IMR-90 (cell line): ENCODE data around the gene ING5. TPM values are rescaled to one million over a fixed set of nuclear protein-coding genes. Genes with fewer than 3 reads are reported as not detected.
A peak's percentile ranks its signal among the peaks of the same experiment; 100 is the strongest.

Experiments
- ATAC-seq: fragments of 200-7000 bp; cut with Tn5 transposase; 2 replicates; pipeline ENCODE4 v1.9.1; 2020; ENCODE audit warnings: low read depth, mild to moderate bottlenecking, moderate library complexity
- BruUV-seq: library from RNA; stranded (reverse); fragments of 400-500 nt; replicated peaks from 2 replicates; lab custom pipeline; 2021; lab: Mats Ljungman, UMichigan
- CTCF ChIA-PET: fragments of 300-600 bp; formaldehyde crosslinking; extraction: SDS; loops from one replicate; lab custom pipeline; 2021; ENCODE audit warnings: antibody characterized with exemption; lab: Yijun Ruan, JAX
- POLR2A ChIA-PET: fragments of 300-600 bp; sonication (Branson Sonifier 250); formaldehyde crosslinking; loops from one replicate; lab custom pipeline; 2022; ENCODE audit warnings: antibody characterized with exemption; ENCODE audit not compliant: unreplicated experiment; lab: Charles Lee
- DNase-seq: peaks from one replicate; pipeline ENCODE4 v3.0.0; 2013
- H2AFZ ChIP-seq: replicated peaks from 2 replicates; pipeline ENCODE3; 2013; ENCODE audit warnings: low read length, mild to moderate bottlenecking; ENCODE audit not compliant: poor library complexity
- H2AK5ac ChIP-seq: 2 replicates; pipeline ENCODE4 v1.6.1; 2013; ENCODE audit warnings: low read depth, low read length, inconsistent platforms
- H2AK9ac ChIP-seq: replicated peaks from 2 replicates; pipeline ENCODE3; 2013; ENCODE audit warnings: mild to moderate bottlenecking, low read depth, low read length, moderate library complexity; ENCODE audit not compliant: poor library complexity
- H2BK120ac ChIP-seq: 2 replicates; pipeline ENCODE4 v1.6.1; 2013; ENCODE audit warnings: low read depth, low read length, inconsistent platforms
- H2BK15ac ChIP-seq: 3 replicates; pipeline ENCODE4 v1.6.1; 2013; ENCODE audit warnings: low read depth, low read length, inconsistent platforms
- H2BK20ac ChIP-seq: 2 replicates; pipeline ENCODE4 v1.6.1; 2013; ENCODE audit warnings: low read depth, mild to moderate bottlenecking, inconsistent platforms, low read length, moderate library complexity
- H2BK5ac ChIP-seq: 2 replicates; pipeline ENCODE4 v1.6.1; 2013; ENCODE audit warnings: mild to moderate bottlenecking, low read depth, low read length, inconsistent platforms; ENCODE audit not compliant: poor library complexity, severe bottlenecking
- H3K14ac ChIP-seq: replicated peaks from 2 replicates; pipeline ENCODE4 v1.6.1; 2013; ENCODE audit warnings: low read depth, low read length, inconsistent platforms
- H3K18ac ChIP-seq: 2 replicates; pipeline ENCODE4 v1.6.1; 2013; ENCODE audit warnings: low read depth, low read length, control low read depth
- H3K23ac ChIP-seq: 2 replicates; pipeline ENCODE4 v1.6.1; 2013; ENCODE audit warnings: low read depth, low read length, inconsistent platforms
- H3K27ac ChIP-seq: 2 replicates; pipeline ENCODE4 v1.5.1; 2013; ENCODE audit warnings: mild to moderate bottlenecking, control low read depth, low read length; ENCODE audit not compliant: insufficient read depth
- H3K27me3 ChIP-seq: 2 replicates; pipeline ENCODE4 v1.6.1; 2013; ENCODE audit warnings: low read length; ENCODE audit not compliant: control insufficient read depth, insufficient read depth
- H3K36me3 ChIP-seq: 2 replicates; pipeline ENCODE4 v1.6.1; 2013; ENCODE audit warnings: low read length, mixed read lengths; ENCODE audit not compliant: control insufficient read depth, insufficient read depth
- H3K4ac ChIP-seq: 2 replicates; pipeline ENCODE4 v1.6.1; 2013; ENCODE audit warnings: low read depth, low read length, inconsistent platforms
- H3K4me1 ChIP-seq: 2 replicates; pipeline ENCODE4 v1.6.1; 2013; ENCODE audit warnings: low read length, mixed read lengths; ENCODE audit not compliant: control insufficient read depth, insufficient read depth
- H3K4me2 ChIP-seq: 2 replicates; pipeline ENCODE4 v1.6.1; 2013; ENCODE audit warnings: low read depth, mild to moderate bottlenecking, control low read depth, low read length, moderate library complexity
- H3K4me3 ChIP-seq: 2 replicates; pipeline ENCODE4 v1.5.1; 2013; ENCODE audit warnings: low read depth, mild to moderate bottlenecking, control low read depth, low read length, moderate library complexity; ENCODE audit not compliant: insufficient read depth
- H3K56ac ChIP-seq: 2 replicates; pipeline ENCODE4 v1.6.1; 2013; ENCODE audit warnings: low read length, inconsistent platforms; ENCODE audit not compliant: insufficient read depth; ENCODE audit errors: extremely low read depth
- H3K79me1 ChIP-seq, 2 experiments: 2 replicates each; pipeline ENCODE4 v1.6.1; 2013; ENCODE audit warnings: low read length in 2 of 2, inconsistent platforms in 1 of 2, low read depth in 1 of 2
- H3K9ac ChIP-seq: 2 replicates; pipeline ENCODE4 v1.6.1; 2013; ENCODE audit warnings: low read depth, low read length, control low read depth
- H3K9me1 ChIP-seq: 2 replicates; pipeline ENCODE4 v1.6.1; 2013; ENCODE audit warnings: low read length, inconsistent platforms; ENCODE audit not compliant: insufficient read depth
- H3K9me3 ChIP-seq: 2 replicates; pipeline ENCODE4 v1.6.1; 2013; ENCODE audit warnings: low read length; ENCODE audit not compliant: control insufficient read depth, insufficient read depth
- H4K20me1 ChIP-seq: 2 replicates; pipeline ENCODE4 v1.6.1; 2013; ENCODE audit warnings: low read length, inconsistent platforms; ENCODE audit not compliant: insufficient read depth
- H4K5ac ChIP-seq: 2 replicates; pipeline ENCODE4 v1.6.1; 2013; ENCODE audit warnings: mild to moderate bottlenecking, low read depth, low read length, control low read depth
- H4K8ac ChIP-seq, 2 experiments: 2 replicates each; pipeline ENCODE4 v1.6.1; 2013; ENCODE audit warnings: low read depth in 2 of 2, low read length in 2 of 2, control low read depth in 1 of 2, inconsistent platforms in 1 of 2
- H4K91ac ChIP-seq: 2 replicates; pipeline ENCODE4 v1.6.1; 2013; ENCODE audit warnings: low read depth, low read length, inconsistent platforms; ENCODE audit not compliant: insufficient read depth
- BHLHE40 ChIP-seq: fragments of 150-350 bp; IDR thresholded peaks from 2 replicates; pipeline ENCODE4 v1.6.1; 2016; ENCODE audit warnings: mild to moderate bottlenecking, low read depth, low read length
- CHD1 ChIP-seq: IDR thresholded peaks from 2 replicates; pipeline ENCODE4 v1.6.1; 2012; ENCODE audit warnings: low read depth, low read length, improper control_type of control experiment
- CTCF ChIP-seq: conservative IDR thresholded peaks from 2 replicates; pipeline ENCODE4 v1.5.1; 2012; ENCODE audit warnings: mild to moderate bottlenecking, low read depth, low read length, improper control_type of control experiment
- ELK1 ChIP-seq: fragments of 150-350 bp; IDR thresholded peaks from 2 replicates; pipeline ENCODE4 v1.6.1; 2016; ENCODE audit warnings: low read depth, mild to moderate bottlenecking, low read length, moderate library complexity, borderline replicate concordance
- MAFK ChIP-seq: IDR thresholded peaks from 2 replicates; pipeline ENCODE4 v1.6.1; 2012; ENCODE audit warnings: low read depth, low read length, improper control_type of control experiment
- MAZ ChIP-seq: IDR thresholded peaks from 2 replicates; pipeline ENCODE4 v1.6.1; 2012; ENCODE audit warnings: low read depth, mild to moderate bottlenecking, low read length, improper control_type of control experiment, moderate library complexity, borderline replicate concordance
- NFE2L2 ChIP-seq: fragments of 150-350 bp; IDR thresholded peaks from 2 replicates; pipeline ENCODE4 v1.6.1; 2016; ENCODE audit warnings: low read depth, mild to moderate bottlenecking, low read length
- POLR2A ChIP-seq: IDR thresholded peaks from 2 replicates; pipeline ENCODE4 v1.6.1; 2012; ENCODE audit warnings: mild to moderate bottlenecking, low read depth, low read length
- RAD21 ChIP-seq: IDR thresholded peaks from 2 replicates; pipeline ENCODE4 v1.6.1; 2012; ENCODE audit warnings: low read length, improper control_type of control experiment
- RFX5 ChIP-seq: IDR thresholded peaks from 2 replicates; pipeline ENCODE4 v1.8.0; 2012; ENCODE audit warnings: low read depth, mild to moderate bottlenecking, low read length, moderate library complexity
- WGBS, 2 experiments: methylation state at CpG; one replicate each; pipeline versions ENCODE4 v1.1.5 to v1.1.7; 2013; ENCODE audit warnings: missing lambda C conversion rate in 2 of 2; ENCODE audit not compliant: insufficient read length in 1 of 2; ENCODE audit errors: extremely low coverage in 2 of 2; 5-methylcytosine and 5-hydroxymethylcytosine counted together
- dilution Hi-C: fragments of 300-500 bp; cut with HindIII; formaldehyde crosslinking; loops from one replicate; pipeline ENCODE4 v1.14.3; 2018; ENCODE audit warnings: low sequenced_read_pairs; ENCODE audit not compliant: unreplicated experiment
- in situ Hi-C: fragments of 300-500 bp; cut with MboI; formaldehyde crosslinking; loops from 3 replicates; pipeline ENCODE4 v1.14.3; 2019; ENCODE audit warnings: low sequenced_read_pairs, inconsistent platforms, mixed read lengths
- intact Hi-C: fragments of 100-400 bp; cut with micrococcal nuclease; formaldehyde crosslinking; loops from 2 replicates; pipeline ENCODE4 v1.10.0; 2022
- polyA plus RNA-seq, 3 experiments: library from polyadenylated mRNA; depleted of rRNA; stranded (reverse); fragments of >200 nt; gene quantifications; 2 replicates each; pipeline ENCODE4 v1.2.3, GENCODE V29; 2012; ENCODE audit warnings: low replicate concordance in 1 of 3
- total RNA-seq: library from RNA; depleted of rRNA; stranded (reverse); fragments of >200 nt; gene quantifications from 2 replicates; pipeline ENCODE4 v1.2.3, GENCODE V29; 2012

Gene ING5
- total and polyA plus RNA-seq, 2 of the 4 experiments (the other 2 are of a cell fraction): 36.1 to 38.9 TPM

GRCh38 chr2:241751152-241751551, 49.3 kb downstream of the ING5 start:
- no peaks in the 10 kb centered on the region; the same call in 1 of the 2 replicates for H4K20me1 ChIP-seq
- dilution Hi-C loops (no loop called here), intact Hi-C loops (no loop called here)

More at GRCh38 chr2:241751152-241751551, 49.3 kb downstream of the ING5 start:
- Histone ChIP-seq H2BK20ac (no peak overlapping the region), H3K18ac (no peak overlapping the region), H3K4ac (no peak overlapping the region), H3K27me3 (no peaks in the 10 kb centered on the region), H3K4me2 (no peak overlapping the region), H4K5ac (no peak overlapping the region), H2AFZ (no peak overlapping the region), H3K36me3 (peaks cover 46% of the 10 kb centered on the region), H3K23ac (no peak overlapping the region), H2BK5ac (no peak overlapping the region), H3K4me1 (no peaks in the 10 kb centered on the region), H3K27ac (no peak overlapping the region), H3K9ac (no peak overlapping the region), H3K56ac (no peak overlapping the region), H3K14ac (no peak overlapping the region), H4K8ac (no peak overlapping the region), H3K9me3 (no peaks in the 10 kb centered on the region), H2BK120ac (no peak overlapping the region), H2AK9ac (peak overlapping the region; percentile 50), H3K4me3 (no peak overlapping the region), H3K9me1 (no peaks in the 10 kb centered on the region), H4K91ac (no peak overlapping the region), H2AK5ac (no peak overlapping the region; the same call in 1 of the 2 replicates), H2BK15ac (no peak overlapping the region), H3K79me1 (no peaks in the 10 kb centered on the region)
- ATAC-seq (no peak), DNase-seq (no peak)
- CTCF ChIA-PET: no interaction called here
- 97% methylated on average over 10 of the region's 15 CpGs; no CpG with 5 or more reads in 1 of the 2 experiments for WGBS, 2 experiments
- POLR2A ChIA-PET: no interaction called here
- no TSS peak for BruUV-seq
- in situ Hi-C loops: no loop called here
- TF ChIP-seq MAFK: no peak
- TF ChIP-seq BHLHE40: no peak
- no peak for TF ChIP-seq RFX5
- TF ChIP-seq RAD21: no peak
- no peak for TF ChIP-seq CTCF
- no peak for TF ChIP-seq MAZ
- no peak for TF ChIP-seq POLR2A
- no peak for TF ChIP-seq ELK1
- TF ChIP-seq NFE2L2: no peak
- no peak for TF ChIP-seq CHD1
